K562 (cell line): ENCODE results near the gene TRAF7. TPM values are rescaled to one million over a fixed set of nuclear protein-coding genes. Genes with fewer than 3 reads are reported as not detected.
A peak's percentile ranks its signal among the peaks of the same experiment; 100 is the strongest.

Experiments
- ARID1B ChIP-seq: fragments of 450-650 bp; IDR thresholded peaks from 2 replicates; pipeline ENCODE4 v1.6.1; 2016; ENCODE audit warnings: antibody characterized with exemption, mild to moderate bottlenecking, inconsistent platforms
- CHD2 ChIP-seq: IDR thresholded peaks from 2 replicates; pipeline ENCODE4 v1.6.1; 2011; ENCODE audit warnings: low read depth, low read length
- FOXK2 ChIP-seq, 2 experiments: fragments of 450-650 bp; IDR thresholded peaks in 1 of 2; conservative IDR thresholded peaks in 1 of 2; 2 replicates each; pipeline ENCODE4 v1.6.1; 2016; ENCODE audit warnings: low read depth in 2 of 2, mild to moderate bottlenecking in 1 of 2
- HLTF ChIP-seq: fragments of 450-650 bp; IDR thresholded peaks from 2 replicates; pipeline ENCODE4 v1.6.1; 2016
- KLF13 ChIP-seq: fragments of 450-650 bp; IDR thresholded peaks from 2 replicates; pipeline ENCODE4 v1.6.1; 2016; ENCODE audit warnings: missing genetic modification characterization, low read depth, mild to moderate bottlenecking, missing compliant biosample characterization, moderate library complexity, borderline replicate concordance
- NONO ChIP-seq, 2 experiments: fragments of 200-400 bp in 1 of 2; fragments of 450-650 bp in 1 of 2; formaldehyde crosslinking in 1 of 2; IDR thresholded peaks; 2 replicates each; pipeline ENCODE4 v1.6.1; 2017; ENCODE audit warnings: low read depth in 2 of 2, mild to moderate bottlenecking in 2 of 2, moderate library complexity in 2 of 2, low read length in 1 of 2
- NR1H2 ChIP-seq: sonication (generic); formaldehyde crosslinking; IDR thresholded peaks from 2 replicates; pipeline ENCODE4 v1.4.0; 2020; ENCODE audit warnings: mild to moderate bottlenecking, missing genetic modification reagents
- PPARD ChIP-seq: fragments of 250-450 bp; sonication (Bioruptor Pico); IDR thresholded peaks from 2 replicates; pipeline ENCODE4 v1.8.0; 2022; ENCODE audit warnings: inconsistent platforms, mild to moderate bottlenecking, moderate library complexity
- RBFOX2 ChIP-seq: fragments of 200-400 bp; formaldehyde crosslinking; IDR thresholded peaks from 2 replicates; pipeline ENCODE4 v1.6.1; 2017; ENCODE audit warnings: low read depth, mild to moderate bottlenecking, low read length, moderate library complexity
- RBM17 ChIP-seq: fragments of 200-400 bp; formaldehyde crosslinking; IDR thresholded peaks from 2 replicates; pipeline ENCODE4 v1.6.1; 2017; ENCODE audit warnings: low read depth, mild to moderate bottlenecking, low read length, borderline replicate concordance
- TSC22D4 ChIP-seq: fragments of 450-650 bp; IDR thresholded peaks from 2 replicates; pipeline ENCODE4 v1.6.1; 2016; ENCODE audit warnings: missing genetic modification characterization, missing biosample characterization, control low read depth
- ZNF445 ChIP-seq: fragments of 250-450 bp; sonication (Bioruptor Pico); IDR thresholded peaks from 2 replicates; pipeline ENCODE4 v1.4.0; 2020; ENCODE audit warnings: low read depth, mild to moderate bottlenecking, moderate library complexity
- ZNF507 ChIP-seq: conservative IDR thresholded peaks from 2 replicates; pipeline ENCODE4 v1.6.1; 2017; ENCODE audit warnings: missing genetic modification characterization, missing compliant biosample characterization
- ZNF76 ChIP-seq: fragments of 250-450 bp; sonication (Bioruptor Pico); IDR thresholded peaks from 2 replicates; pipeline ENCODE4 v1.4.0; 2020; ENCODE audit warnings: mild to moderate bottlenecking, moderate library complexity, borderline replicate concordance
- polyA plus RNA-seq, 8 experiments: library from polyadenylated mRNA; depleted of rRNA in 4 of 8; stranded (reverse) in 5 of 8; unstranded in 3 of 8; fragments of >200 nt; fragmentation: Nextera tagmentation in 2 of 8; fragmentation: Illumina TruSeq in 1 of 8; extraction: Ambion mirVana in 2 of 8; extraction: Trizol in 1 of 8; gene quantifications; 2 replicates each; pipeline versions ENCODE4 v1.2.1 to v1.2.3, GENCODE V29; 2011 to 2014; ENCODE audit warnings: inconsistent platforms in 1 of 8, missing spikeins in 1 of 8
- total RNA-seq, 7 experiments: library from RNA; depleted of rRNA in 6 of 7; stranded (reverse); fragments of >200 nt in 6 of 7; fragmentation: Illumina TruSeq in 2 of 7; extraction: Trizol in 2 of 7; gene quantifications; 2 replicates each; pipeline versions ENCODE4 v1.2.1 to v1.2.3, GENCODE V29; 2011 to 2021; ENCODE audit warnings: low replicate concordance in 1 of 7
- TF ChIP-seq, protein P1 (sequence below): fragments of 450-650 bp; IDR thresholded peaks from 2 replicates; pipeline ENCODE4 v1.6.1; 2016; ENCODE audit warnings: mild to moderate bottlenecking, moderate library complexity

TRAF7 gene
- total and polyA plus RNA-seq, 9 of the 15 experiments (the other 6 are each of a cell fraction or from before 2014, with no cell fraction given) = 1.1 to 113 (median 41.6) TPM

DNA sequence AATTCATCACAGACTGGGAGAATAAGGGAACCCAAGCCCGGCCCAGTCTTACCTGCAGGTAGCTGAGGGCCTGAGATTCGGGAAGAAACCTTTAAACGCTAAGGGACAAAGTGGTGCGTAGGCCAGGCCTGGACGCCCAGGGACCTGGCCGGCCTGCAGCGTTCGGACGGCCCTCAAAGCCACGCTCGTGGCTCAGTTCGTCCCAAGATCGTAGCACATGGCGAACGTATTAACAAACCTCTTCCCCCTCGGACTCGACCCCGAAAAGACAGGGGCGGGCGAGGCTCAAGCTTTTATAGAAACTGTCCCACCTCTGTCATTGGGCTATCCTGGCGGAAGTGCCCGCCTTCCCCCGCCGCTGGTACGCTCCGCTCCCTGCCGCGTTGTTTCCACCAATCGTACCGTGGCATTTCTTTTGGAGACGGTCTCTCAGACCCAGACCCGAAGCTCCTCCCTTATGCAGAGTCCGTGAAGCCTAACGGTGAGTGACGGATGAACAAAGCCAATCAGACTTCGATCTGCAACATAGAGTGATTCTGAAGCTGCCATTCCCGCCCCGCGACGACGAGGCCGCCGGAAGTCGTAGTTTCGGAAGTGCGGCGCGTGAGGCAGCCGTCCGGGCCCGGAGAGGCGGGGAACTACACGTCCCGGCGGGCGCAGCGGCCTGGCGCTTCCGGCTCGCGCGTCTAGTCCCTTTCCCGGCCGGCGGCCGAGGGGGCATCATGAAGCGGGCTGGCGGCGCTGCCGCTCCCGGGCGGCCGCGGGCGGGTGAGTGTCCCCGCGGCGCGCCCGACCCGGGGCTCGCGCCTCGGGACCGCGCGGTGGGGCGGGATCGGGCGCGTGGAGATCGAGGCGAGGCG lies at the start of gene TRAF7 (continued):
- 0 out of 2 replicates have a peak, but pooled peaks have one; percentile 45 for TF ChIP-seq NR1H2 (CRISPR knock-in tag)
- TF ChIP-seq NONO (IDR thresholded peaks at IDR 0.05; ENCODE audit: low read depth in 2 of 2, low read length in 1 of 2) = peak; percentile 68; a peak in 3 of 4 replicates
- no peak for TF ChIP-seq RBM17
- TF ChIP-seq TSC22D4 (tag) = no peak
- no peak for TF ChIP-seq ZNF507
- TF ChIP-seq PPARD (CRISPR knock-in tag) = no peak
- peak; percentile 100 for TF ChIP-seq RBFOX2
- no peak for TF ChIP-seq ZNF76 (CRISPR knock-in tag)
- TF ChIP-seq HLTF = no peak
- TF ChIP-seq FOXK2 (conservative IDR thresholded peaks at IDR 0.05 in 1 of 2, IDR thresholded peaks at IDR 0.05 in 1 of 2; ENCODE audit: low read depth in 2 of 2) = peak in 1 of 2 experiments; percentile 54; a peak in 1 of 4 replicates
- TF ChIP-seq ARID1B = no peak; the same call in 1 of the 2 replicates
- TF ChIP-seq ZNF445 = no peak
- TF ChIP-seq, protein P1, sequence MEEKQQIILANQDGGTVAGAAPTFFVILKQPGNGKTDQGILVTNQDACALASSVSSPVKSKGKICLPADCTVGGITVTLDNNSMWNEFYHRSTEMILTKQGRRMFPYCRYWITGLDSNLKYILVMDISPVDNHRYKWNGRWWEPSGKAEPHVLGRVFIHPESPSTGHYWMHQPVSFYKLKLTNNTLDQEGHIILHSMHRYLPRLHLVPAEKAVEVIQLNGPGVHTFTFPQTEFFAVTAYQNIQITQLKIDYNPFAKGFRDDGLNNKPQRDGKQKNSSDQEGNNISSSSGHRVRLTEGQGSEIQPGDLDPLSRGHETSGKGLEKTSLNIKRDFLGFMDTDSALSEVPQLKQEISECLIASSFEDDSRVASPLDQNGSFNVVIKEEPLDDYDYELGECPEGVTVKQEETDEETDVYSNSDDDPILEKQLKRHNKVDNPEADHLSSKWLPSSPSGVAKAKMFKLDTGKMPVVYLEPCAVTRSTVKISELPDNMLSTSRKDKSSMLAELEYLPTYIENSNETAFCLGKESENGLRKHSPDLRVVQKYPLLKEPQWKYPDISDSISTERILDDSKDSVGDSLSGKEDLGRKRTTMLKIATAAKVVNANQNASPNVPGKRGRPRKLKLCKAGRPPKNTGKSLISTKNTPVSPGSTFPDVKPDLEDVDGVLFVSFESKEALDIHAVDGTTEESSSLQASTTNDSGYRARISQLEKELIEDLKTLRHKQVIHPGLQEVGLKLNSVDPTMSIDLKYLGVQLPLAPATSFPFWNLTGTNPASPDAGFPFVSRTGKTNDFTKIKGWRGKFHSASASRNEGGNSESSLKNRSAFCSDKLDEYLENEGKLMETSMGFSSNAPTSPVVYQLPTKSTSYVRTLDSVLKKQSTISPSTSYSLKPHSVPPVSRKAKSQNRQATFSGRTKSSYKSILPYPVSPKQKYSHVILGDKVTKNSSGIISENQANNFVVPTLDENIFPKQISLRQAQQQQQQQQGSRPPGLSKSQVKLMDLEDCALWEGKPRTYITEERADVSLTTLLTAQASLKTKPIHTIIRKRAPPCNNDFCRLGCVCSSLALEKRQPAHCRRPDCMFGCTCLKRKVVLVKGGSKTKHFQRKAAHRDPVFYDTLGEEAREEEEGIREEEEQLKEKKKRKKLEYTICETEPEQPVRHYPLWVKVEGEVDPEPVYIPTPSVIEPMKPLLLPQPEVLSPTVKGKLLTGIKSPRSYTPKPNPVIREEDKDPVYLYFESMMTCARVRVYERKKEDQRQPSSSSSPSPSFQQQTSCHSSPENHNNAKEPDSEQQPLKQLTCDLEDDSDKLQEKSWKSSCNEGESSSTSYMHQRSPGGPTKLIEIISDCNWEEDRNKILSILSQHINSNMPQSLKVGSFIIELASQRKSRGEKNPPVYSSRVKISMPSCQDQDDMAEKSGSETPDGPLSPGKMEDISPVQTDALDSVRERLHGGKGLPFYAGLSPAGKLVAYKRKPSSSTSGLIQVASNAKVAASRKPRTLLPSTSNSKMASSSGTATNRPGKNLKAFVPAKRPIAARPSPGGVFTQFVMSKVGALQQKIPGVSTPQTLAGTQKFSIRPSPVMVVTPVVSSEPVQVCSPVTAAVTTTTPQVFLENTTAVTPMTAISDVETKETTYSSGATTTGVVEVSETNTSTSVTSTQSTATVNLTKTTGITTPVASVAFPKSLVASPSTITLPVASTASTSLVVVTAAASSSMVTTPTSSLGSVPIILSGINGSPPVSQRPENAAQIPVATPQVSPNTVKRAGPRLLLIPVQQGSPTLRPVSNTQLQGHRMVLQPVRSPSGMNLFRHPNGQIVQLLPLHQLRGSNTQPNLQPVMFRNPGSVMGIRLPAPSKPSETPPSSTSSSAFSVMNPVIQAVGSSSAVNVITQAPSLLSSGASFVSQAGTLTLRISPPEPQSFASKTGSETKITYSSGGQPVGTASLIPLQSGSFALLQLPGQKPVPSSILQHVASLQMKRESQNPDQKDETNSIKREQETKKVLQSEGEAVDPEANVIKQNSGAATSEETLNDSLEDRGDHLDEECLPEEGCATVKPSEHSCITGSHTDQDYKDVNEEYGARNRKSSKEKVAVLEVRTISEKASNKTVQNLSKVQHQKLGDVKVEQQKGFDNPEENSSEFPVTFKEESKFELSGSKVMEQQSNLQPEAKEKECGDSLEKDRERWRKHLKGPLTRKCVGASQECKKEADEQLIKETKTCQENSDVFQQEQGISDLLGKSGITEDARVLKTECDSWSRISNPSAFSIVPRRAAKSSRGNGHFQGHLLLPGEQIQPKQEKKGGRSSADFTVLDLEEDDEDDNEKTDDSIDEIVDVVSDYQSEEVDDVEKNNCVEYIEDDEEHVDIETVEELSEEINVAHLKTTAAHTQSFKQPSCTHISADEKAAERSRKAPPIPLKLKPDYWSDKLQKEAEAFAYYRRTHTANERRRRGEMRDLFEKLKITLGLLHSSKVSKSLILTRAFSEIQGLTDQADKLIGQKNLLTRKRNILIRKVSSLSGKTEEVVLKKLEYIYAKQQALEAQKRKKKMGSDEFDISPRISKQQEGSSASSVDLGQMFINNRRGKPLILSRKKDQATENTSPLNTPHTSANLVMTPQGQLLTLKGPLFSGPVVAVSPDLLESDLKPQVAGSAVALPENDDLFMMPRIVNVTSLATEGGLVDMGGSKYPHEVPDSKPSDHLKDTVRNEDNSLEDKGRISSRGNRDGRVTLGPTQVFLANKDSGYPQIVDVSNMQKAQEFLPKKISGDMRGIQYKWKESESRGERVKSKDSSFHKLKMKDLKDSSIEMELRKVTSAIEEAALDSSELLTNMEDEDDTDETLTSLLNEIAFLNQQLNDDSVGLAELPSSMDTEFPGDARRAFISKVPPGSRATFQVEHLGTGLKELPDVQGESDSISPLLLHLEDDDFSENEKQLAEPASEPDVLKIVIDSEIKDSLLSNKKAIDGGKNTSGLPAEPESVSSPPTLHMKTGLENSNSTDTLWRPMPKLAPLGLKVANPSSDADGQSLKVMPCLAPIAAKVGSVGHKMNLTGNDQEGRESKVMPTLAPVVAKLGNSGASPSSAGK = no peak; the same call in 1 of the 2 replicates
- peak; percentile 64; the same call in 1 of the 2 replicates for TF ChIP-seq CHD2
- TF ChIP-seq KLF13 = peak; percentile 50; the same call in 1 of the 2 replicates
